ENCODE measurements around the gene KCNK18. TPM values are rescaled to one million over a fixed set of nuclear protein-coding genes. Genes with fewer than 3 reads are reported as not detected.
A peak's percentile ranks its signal among the peaks of the same experiment; 100 is the strongest.

Gene KCNK18
- total RNA-seq, 2 donors from 2014 or later, result not detected

DNA sequence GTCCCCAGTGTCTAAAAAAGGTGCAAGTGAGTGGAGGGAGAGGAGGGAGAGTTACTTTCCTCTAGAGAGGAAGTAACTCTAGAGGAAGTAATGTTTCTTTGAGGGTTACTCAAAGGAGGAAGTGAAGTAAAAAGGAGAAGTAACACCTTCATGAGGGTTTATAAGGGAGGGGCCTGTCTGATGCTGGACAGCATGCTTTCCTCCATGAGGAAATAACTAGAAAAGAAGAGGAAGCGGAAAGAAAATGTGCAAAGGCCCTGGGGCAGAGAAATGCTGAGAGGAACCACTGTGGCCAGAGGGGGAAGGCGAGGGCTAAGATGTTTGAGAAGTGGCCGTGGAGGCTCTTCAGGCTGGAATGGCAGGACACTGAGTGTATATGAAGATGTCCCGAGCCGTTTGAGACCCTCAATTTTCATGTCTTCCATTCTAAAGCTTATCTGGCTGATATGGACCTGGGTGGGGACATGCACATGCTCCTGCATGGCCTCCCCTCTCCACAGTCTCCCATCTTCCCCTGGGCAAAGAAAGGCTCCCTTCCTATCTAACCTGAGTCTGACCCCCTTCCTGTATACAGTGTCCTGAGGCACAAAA, 40.2 kb downstream of the KCNK18 start:
- H3K27ac Mint-ChIP-seq, result no peak overlapping the region
- peaks cover 58% of the 10 kb centered on the region for H3K27me3 ChIP-seq (ENCODE audit: control insufficient read depth, insufficient read depth, low read length, poor library complexity, severe bottlenecking)
- no peak overlapping the region for H3K27ac ChIP-seq (ENCODE audit: low read depth, low read length)
- no peaks in the 10 kb centered on the region for H3K36me3 Mint-ChIP-seq (ENCODE audit: low read depth)
- no peak overlapping the region for H3K9ac ChIP-seq (ENCODE audit: extremely low read depth, low read length, poor library complexity, severe bottlenecking)
- H3K4me3 Mint-ChIP-seq, result no peak overlapping the region
- H3K4me1 ChIP-seq (ENCODE audit: control insufficient read depth, insufficient read depth, low read length), result no peaks in the 10 kb centered on the region
- no peak overlapping the region for H3K4me3 ChIP-seq (ENCODE audit: low read length)
- H3K36me3 ChIP-seq (ENCODE audit: control insufficient read depth, insufficient read depth, low read length), result no peaks in the 10 kb centered on the region
- no peaks in the 10 kb centered on the region for H3K4me1 Mint-ChIP-seq
- DNase-seq, result no peak
- WGBS, 2 experiments (ENCODE audit: insufficient coverage in 1 of 2, insufficient read length in 1 of 2), result 95% methylated on average over 5 of the region's 5 CpGs; no CpG with 5 or more reads in 1 of the 2 experiments
- TF ChIP-seq, protein P1, sequence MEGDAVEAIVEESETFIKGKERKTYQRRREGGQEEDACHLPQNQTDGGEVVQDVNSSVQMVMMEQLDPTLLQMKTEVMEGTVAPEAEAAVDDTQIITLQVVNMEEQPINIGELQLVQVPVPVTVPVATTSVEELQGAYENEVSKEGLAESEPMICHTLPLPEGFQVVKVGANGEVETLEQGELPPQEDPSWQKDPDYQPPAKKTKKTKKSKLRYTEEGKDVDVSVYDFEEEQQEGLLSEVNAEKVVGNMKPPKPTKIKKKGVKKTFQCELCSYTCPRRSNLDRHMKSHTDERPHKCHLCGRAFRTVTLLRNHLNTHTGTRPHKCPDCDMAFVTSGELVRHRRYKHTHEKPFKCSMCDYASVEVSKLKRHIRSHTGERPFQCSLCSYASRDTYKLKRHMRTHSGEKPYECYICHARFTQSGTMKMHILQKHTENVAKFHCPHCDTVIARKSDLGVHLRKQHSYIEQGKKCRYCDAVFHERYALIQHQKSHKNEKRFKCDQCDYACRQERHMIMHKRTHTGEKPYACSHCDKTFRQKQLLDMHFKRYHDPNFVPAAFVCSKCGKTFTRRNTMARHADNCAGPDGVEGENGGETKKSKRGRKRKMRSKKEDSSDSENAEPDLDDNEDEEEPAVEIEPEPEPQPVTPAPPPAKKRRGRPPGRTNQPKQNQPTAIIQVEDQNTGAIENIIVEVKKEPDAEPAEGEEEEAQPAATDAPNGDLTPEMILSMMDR (conservative IDR thresholded peaks at IDR 0.05), result no peak
- H3K27me3 Mint-ChIP-seq (ENCODE audit: insufficient read depth), result peaks cover 62% of the 10 kb centered on the region
- no peaks in the 10 kb centered on the region for H3K9me3 ChIP-seq (ENCODE audit: control insufficient read depth, low read length)
- H3K9me3 Mint-ChIP-seq, result no peaks in the 10 kb centered on the region

DNA sequence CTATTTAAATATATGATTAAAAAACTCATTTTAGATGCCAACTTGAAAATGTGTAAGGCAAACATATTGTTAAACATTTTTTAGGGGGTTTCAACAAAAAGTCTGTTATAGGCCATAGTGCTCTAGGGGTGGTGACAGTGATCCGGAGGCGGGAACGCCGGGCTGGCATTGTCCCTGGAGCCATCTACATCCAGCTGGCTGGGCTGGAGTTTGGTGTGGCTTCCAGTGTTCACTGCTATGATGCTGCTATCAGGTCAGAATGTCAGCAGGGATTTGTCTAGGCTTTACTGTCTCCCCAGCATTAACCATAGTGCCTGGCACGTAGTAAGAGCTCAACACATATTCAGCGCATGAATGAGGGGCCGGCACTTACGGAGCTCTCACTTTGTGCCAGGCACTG, 41.8 kb downstream of the KCNK18 start:
- H3K36me3 ChIP-seq (ENCODE audit: control insufficient read depth, insufficient read depth, low read length), result no peaks in the 10 kb centered on the region
- no peak overlapping the region for H3K9ac ChIP-seq (ENCODE audit: extremely low read depth, low read length, poor library complexity, severe bottlenecking)
- WGBS, 2 experiments (ENCODE audit: insufficient coverage in 1 of 2, insufficient read length in 1 of 2), result 95 to 98% methylated on average over 4 to 8 of the region's 8 CpGs
- H3K4me1 Mint-ChIP-seq, result no peaks in the 10 kb centered on the region
- peaks cover 74% of the 10 kb centered on the region for H3K27me3 Mint-ChIP-seq (ENCODE audit: insufficient read depth)
- peaks cover 68% of the 10 kb centered on the region for H3K27me3 ChIP-seq (ENCODE audit: control insufficient read depth, insufficient read depth, low read length, poor library complexity, severe bottlenecking)
- no peaks in the 10 kb centered on the region for H3K9me3 Mint-ChIP-seq
- H3K9me3 ChIP-seq (ENCODE audit: control insufficient read depth, low read length), result no peaks in the 10 kb centered on the region
- no peak for DNase-seq
- no peak overlapping the region for H3K27ac ChIP-seq (ENCODE audit: low read depth, low read length)
- no peak overlapping the region for H3K4me3 ChIP-seq (ENCODE audit: low read length)
- no peak overlapping the region for H3K4me3 Mint-ChIP-seq
- TF ChIP-seq, protein P1 (conservative IDR thresholded peaks at IDR 0.05), result no peak
- H3K36me3 Mint-ChIP-seq (ENCODE audit: low read depth), result no peaks in the 10 kb centered on the region
- no peaks in the 10 kb centered on the region for H3K4me1 ChIP-seq (ENCODE audit: control insufficient read depth, insufficient read depth, low read length)
- no peak overlapping the region for H3K27ac Mint-ChIP-seq

DNA sequence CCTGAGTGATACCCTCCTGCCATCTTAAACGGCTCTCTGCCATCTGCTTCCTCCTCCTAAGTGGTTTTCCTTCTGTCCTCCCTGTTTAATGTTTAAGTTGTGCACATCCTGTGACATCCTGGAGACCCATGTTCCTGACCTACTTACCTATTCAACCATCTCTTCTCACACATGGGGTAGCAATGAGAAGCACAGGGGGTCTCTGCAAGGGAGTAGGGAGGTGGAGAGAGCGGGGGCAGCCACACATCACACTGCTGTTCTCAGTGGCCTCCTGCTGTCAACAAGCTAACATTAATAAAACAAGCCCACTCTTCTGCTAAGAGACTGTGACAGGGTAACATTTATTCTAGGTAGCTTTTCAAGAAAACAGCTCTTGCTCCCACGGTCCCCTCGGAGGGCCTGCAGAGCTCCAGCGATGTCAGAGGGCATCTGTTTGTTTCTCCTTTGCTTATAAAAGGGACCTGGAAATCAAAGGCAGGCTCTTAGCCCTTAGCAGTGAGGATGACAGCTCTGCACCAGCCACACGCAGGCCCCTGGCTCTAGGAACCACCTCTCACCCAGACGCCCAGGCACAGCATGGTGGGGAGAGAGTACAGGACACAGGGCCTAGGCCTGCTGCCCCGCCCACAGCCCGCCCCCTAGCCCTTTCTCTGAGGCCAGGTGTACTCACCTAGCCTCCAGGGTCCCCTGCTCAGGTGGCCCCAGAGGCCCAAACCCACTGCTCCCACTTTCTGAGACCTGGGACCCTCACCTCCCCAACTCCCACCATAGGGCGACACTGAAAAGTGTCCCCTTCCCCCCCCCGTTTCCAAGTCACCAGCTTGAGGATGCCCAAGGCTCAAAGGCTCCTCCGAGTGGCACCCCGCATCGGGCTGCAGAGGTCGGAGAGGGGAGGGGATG, 42.7 kb downstream of the KCNK18 start:
- H3K4me1 ChIP-seq (ENCODE audit: control insufficient read depth, insufficient read depth, low read length), result no peaks in the 10 kb centered on the region
- Mint-ChIP-seq H3K36me3 (ENCODE audit: low read depth) (no peaks in the 10 kb centered on the region), H3K4me3 (peak overlapping the region; percentile 51), H3K27me3 (ENCODE audit: insufficient read depth) (peaks cover 83% of the 10 kb centered on the region), H3K4me1 (no peaks in the 10 kb centered on the region), H3K9me3 (no peaks in the 10 kb centered on the region), H3K27ac (no peak overlapping the region)
- H3K9me3 ChIP-seq (ENCODE audit: control insufficient read depth, low read length), result no peaks in the 10 kb centered on the region
- TF ChIP-seq, protein P1 (conservative IDR thresholded peaks at IDR 0.05), result no peak
- H3K36me3 ChIP-seq (ENCODE audit: control insufficient read depth, insufficient read depth, low read length), result no peaks in the 10 kb centered on the region
- peak; percentile 87 for DNase-seq
- no peak overlapping the region for H3K9ac ChIP-seq (ENCODE audit: extremely low read depth, low read length, poor library complexity, severe bottlenecking)
- H3K4me3 ChIP-seq (ENCODE audit: low read length), result no peak overlapping the region
- H3K27ac ChIP-seq (ENCODE audit: low read depth, low read length), result no peak overlapping the region
- WGBS, 2 experiments (ENCODE audit: insufficient coverage in 1 of 2, insufficient read length in 1 of 2), result 57% methylated on average over 5 to 15 of the region's 15 CpGs
- H3K27me3 ChIP-seq (ENCODE audit: control insufficient read depth, insufficient read depth, low read length, poor library complexity, severe bottlenecking), result peaks cover 76% of the 10 kb centered on the region
